Upper lobe of left lung (tissue), 6 donors: ENCODE measurements around the gene KNDC1. TPM values are rescaled to one million over a fixed set of nuclear protein-coding genes. Genes with fewer than 3 reads are reported as not detected.

Experiments
- ATAC-seq, 2 donors: fragments of 200-7000 bp; cut with Tn5 transposase; one replicate each; pipeline ENCODE4 v1.9.1; 2022; ENCODE audit warnings: mild to moderate bottlenecking in 2 of 2, moderate library complexity in 2 of 2; ENCODE audit not compliant: low FRiP score in 2 of 2
- DNase-seq, 2 donors: peaks; one replicate each; pipeline ENCODE4 v3.0.0-alpha.2; 2019 to 2020
- H3K27ac ChIP-seq, 4 donors: fragments of 200-600 bp; sonication (generic); one replicate each; pipeline ENCODE4 v1.5.1; 2016 to 2019
- H3K27me3 ChIP-seq, 4 donors: fragments of 200-600 bp; sonication (generic); one replicate each; pipeline ENCODE4 v1.5.1; 2017 to 2019
- H3K36me3 ChIP-seq, 4 donors: fragments of 200-600 bp; sonication (generic); one replicate each; pipeline ENCODE4 v1.5.1; 2016 to 2019
- H3K4me1 ChIP-seq, 4 donors: fragments of 200-600 bp; sonication (generic); one replicate each; pipeline ENCODE4 v1.5.1; 2018 to 2019
- H3K4me3 ChIP-seq, 4 donors: fragments of 200-600 bp; sonication (generic); one replicate each; pipeline ENCODE4 v1.5.1; 2017 to 2019; ENCODE audit warnings: mild to moderate bottlenecking in 2 of 4, moderate library complexity in 1 of 4
- H3K9me3 ChIP-seq, 4 donors: fragments of 200-600 bp; sonication (generic); one replicate each; pipeline ENCODE4 v1.5.1; 2018 to 2019
- EP300 ChIP-seq, 4 donors: sonication (generic); formaldehyde crosslinking; IDR thresholded peaks; one replicate each; pipeline ENCODE4 v1.5.1; 2017; ENCODE audit warnings: antibody characterized with exemption in 4 of 4, control low read depth in 2 of 4
- POLR2A ChIP-seq, 4 donors: fragments of 450-650 bp; IDR thresholded peaks; one replicate each; pipeline ENCODE4 v1.5.1; 2016 to 2017; ENCODE audit warnings: antibody characterized with exemption in 4 of 4, mild to moderate bottlenecking in 2 of 4
- POLR2AphosphoS5 ChIP-seq, 2 donors: sonication (generic); formaldehyde crosslinking; IDR thresholded peaks; one replicate each; pipeline ENCODE4 v1.5.1; 2017; ENCODE audit warnings: antibody characterized with exemption in 2 of 2
- WGBS, 2 donors: methylation state at CpG; one replicate each; pipeline ENCODE4 v1.1.5; 2017 to 2018; 5-methylcytosine and 5-hydroxymethylcytosine counted together
- total RNA-seq, 6 donors: library from RNA; depleted of rRNA in 4 of 6; stranded (reverse); fragments of >200 nt in 4 of 6; gene quantifications; one replicate each; pipeline versions ENCODE4 v1.1.0 to v1.2.1, GENCODE V29; 2016 to 2021
- TF ChIP-seq, protein P1 (sequence below), 6 experiments: fragments of 450-650 bp in 4 of 6; fragments of 200-600 bp in 2 of 6; sonication (generic) in 2 of 6; IDR thresholded peaks; one replicate each; pipeline ENCODE4 v1.5.1; 2016 to 2019; ENCODE audit warnings: antibody characterized with exemption in 6 of 6
- donor health status: DM: no; HTN: no; CAD: no; lungs with moderate emphysema.
- donor health status: DM: no; HTN: yes; CAD: no; lungs with severe emphysema.

Gene KNDC1
- total RNA-seq, 6 donors from 2014 or later: 7.1 to 30.3 (median 15.5) TPM

DNA sequence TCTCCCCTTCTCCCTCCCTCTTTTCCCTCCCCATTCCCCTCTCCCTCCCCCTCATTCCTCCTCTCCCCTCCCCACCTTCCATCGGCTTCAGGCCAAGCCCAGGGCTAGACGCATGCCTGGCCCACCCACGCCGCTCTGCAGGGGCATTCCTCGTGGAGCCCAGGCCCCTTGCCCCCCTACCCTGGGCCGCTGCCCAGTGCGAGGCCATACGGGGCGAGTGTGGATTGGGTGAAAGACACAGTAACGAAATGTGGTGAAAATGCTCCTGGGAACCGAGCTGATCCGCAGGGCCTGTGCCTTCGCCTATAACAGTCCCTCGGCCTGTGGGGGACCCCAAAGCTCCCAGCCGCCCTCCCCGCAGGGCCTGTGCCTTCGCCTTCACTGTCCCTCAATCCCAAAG lies 44.0 kb upstream of the KNDC1 start:
- 70 to 71% methylated on average over 15 to 17 of the region's 17 CpGs for WGBS, 2 donors
- Histone ChIP-seq H3K9me3 (peaks cover 0 to 5% (median 0%) of the 10 kb centered on the region in 4 donors), H3K27ac (no peak overlapping the region), H3K4me3 (no peak overlapping the region), H3K36me3 (no peaks in the 10 kb centered on the region), H3K4me1 (no peaks in the 10 kb centered on the region), H3K27me3 (no peaks in the 10 kb centered on the region)
- TF ChIP-seq POLR2A (IDR thresholded peaks at IDR 0.05): no peak
- TF ChIP-seq POLR2AphosphoS5 (IDR thresholded peaks at IDR 0.05): no peak
- TF ChIP-seq, protein P1, sequence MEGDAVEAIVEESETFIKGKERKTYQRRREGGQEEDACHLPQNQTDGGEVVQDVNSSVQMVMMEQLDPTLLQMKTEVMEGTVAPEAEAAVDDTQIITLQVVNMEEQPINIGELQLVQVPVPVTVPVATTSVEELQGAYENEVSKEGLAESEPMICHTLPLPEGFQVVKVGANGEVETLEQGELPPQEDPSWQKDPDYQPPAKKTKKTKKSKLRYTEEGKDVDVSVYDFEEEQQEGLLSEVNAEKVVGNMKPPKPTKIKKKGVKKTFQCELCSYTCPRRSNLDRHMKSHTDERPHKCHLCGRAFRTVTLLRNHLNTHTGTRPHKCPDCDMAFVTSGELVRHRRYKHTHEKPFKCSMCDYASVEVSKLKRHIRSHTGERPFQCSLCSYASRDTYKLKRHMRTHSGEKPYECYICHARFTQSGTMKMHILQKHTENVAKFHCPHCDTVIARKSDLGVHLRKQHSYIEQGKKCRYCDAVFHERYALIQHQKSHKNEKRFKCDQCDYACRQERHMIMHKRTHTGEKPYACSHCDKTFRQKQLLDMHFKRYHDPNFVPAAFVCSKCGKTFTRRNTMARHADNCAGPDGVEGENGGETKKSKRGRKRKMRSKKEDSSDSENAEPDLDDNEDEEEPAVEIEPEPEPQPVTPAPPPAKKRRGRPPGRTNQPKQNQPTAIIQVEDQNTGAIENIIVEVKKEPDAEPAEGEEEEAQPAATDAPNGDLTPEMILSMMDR (IDR thresholded peaks at IDR 0.05): no peak
- TF ChIP-seq EP300 (IDR thresholded peaks at IDR 0.05): no peak
- ATAC-seq (no peak), DNase-seq (peak in 1 of 2 donors; percentile 77)

DNA sequence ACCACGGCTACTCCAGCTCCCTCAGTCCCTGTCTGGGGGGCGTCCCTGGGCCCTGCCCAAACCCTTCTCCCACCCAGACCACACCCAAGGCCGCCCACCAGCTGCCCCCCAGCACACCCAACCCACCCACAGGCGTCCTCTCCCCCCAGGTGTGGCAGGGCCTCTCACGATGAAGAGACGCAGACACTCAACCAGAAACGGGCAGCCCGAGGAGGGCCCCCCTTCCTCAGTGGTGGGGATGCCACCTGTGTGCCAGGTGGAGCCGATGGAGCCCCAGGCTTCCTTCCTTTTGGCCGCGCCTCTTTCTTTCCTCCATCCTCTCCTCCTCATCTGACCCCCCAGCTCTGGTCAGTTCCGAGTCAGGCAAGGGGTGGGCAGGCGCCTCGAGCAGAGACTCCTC lies 43.6 kb upstream of the KNDC1 start:
- ATAC-seq (no peak), DNase-seq (no peak)
- Histone ChIP-seq H3K36me3 (no peaks in the 10 kb centered on the region), H3K9me3 (peaks cover 0 to 5% (median 0%) of the 10 kb centered on the region in 4 donors), H3K4me1 (no peaks in the 10 kb centered on the region), H3K27ac (no peak overlapping the region), H3K4me3 (no peak overlapping the region), H3K27me3 (no peaks in the 10 kb centered on the region)
- 70 to 82% methylated on average over 11 to 14 of the region's 14 CpGs for WGBS, 2 donors
- no peak for TF ChIP-seq POLR2A (IDR thresholded peaks at IDR 0.05)
- no peak for TF ChIP-seq POLR2AphosphoS5 (IDR thresholded peaks at IDR 0.05)
- TF ChIP-seq, protein P1 (IDR thresholded peaks at IDR 0.05): no peak
- no peak for TF ChIP-seq EP300 (IDR thresholded peaks at IDR 0.05)

- 88 to 90% methylated on average over 13 to 14 of the region's 21 CpGs for WGBS, 2 donors
- Histone ChIP-seq H3K27me3 (no peaks in the 10 kb centered on the region), H3K9me3 (peaks cover 0 to 5% (median 0%) of the 10 kb centered on the region in 4 donors), H3K4me3 (no peak overlapping the region), H3K27ac (no peak overlapping the region), H3K36me3 (no peaks in the 10 kb centered on the region), H3K4me1 (no peaks in the 10 kb centered on the region)
- ATAC-seq: peak in 1 of 2 donors; percentile 27
- DNase-seq: peak in 1 of 2 donors; percentile 60
- TF ChIP-seq POLR2A (IDR thresholded peaks at IDR 0.05): no peak
- TF ChIP-seq EP300 (IDR thresholded peaks at IDR 0.05): no peak
- TF ChIP-seq, protein P1 (IDR thresholded peaks at IDR 0.05): no peak
- TF ChIP-seq POLR2AphosphoS5 (IDR thresholded peaks at IDR 0.05): no peak
Measured at GRCh38 chr10:133117036-133117687, 42.9 kb upstream of the KNDC1 start.

- ATAC-seq (no peak), DNase-seq (peak in 1 of 2 donors; percentile 40)
- no peak overlapping the region for H3K27ac ChIP-seq
- H3K9me3 ChIP-seq: peaks cover 0 to 5% (median 0%) of the 10 kb centered on the region in 4 donors
- TF ChIP-seq, protein P1 (IDR thresholded peaks at IDR 0.05): no peak
- TF ChIP-seq POLR2A (IDR thresholded peaks at IDR 0.05) (no peak), EP300 (IDR thresholded peaks at IDR 0.05) (no peak), POLR2AphosphoS5 (IDR thresholded peaks at IDR 0.05) (no peak)
- no peaks in the 10 kb centered on the region for H3K36me3 ChIP-seq
- H3K4me1 ChIP-seq: no peaks in the 10 kb centered on the region
- H3K27me3 ChIP-seq: no peaks in the 10 kb centered on the region
- 59 to 64% methylated on average over 4 to 8 of the region's 8 CpGs for WGBS, 2 donors
- no peak overlapping the region for H3K4me3 ChIP-seq
Measured at GRCh38 chr10:133117688-133118071, 42.3 kb upstream of the KNDC1 start.

- H3K4me1 ChIP-seq: peaks cover 0 to 3% (median 0%) of the 10 kb centered on the region in 4 donors
- TF ChIP-seq, protein P1 (IDR thresholded peaks at IDR 0.05): no peak
- TF ChIP-seq POLR2A (IDR thresholded peaks at IDR 0.05) (no peak), POLR2AphosphoS5 (IDR thresholded peaks at IDR 0.05) (no peak), EP300 (IDR thresholded peaks at IDR 0.05) (no peak)
- ATAC-seq (no peak), DNase-seq (peak in 1 of 2 donors; percentile 36)
- no peaks in the 10 kb centered on the region for H3K27me3 ChIP-seq
- no peak overlapping the region for H3K27ac ChIP-seq
- H3K9me3 ChIP-seq: peaks cover 0 to 5% (median 0%) of the 10 kb centered on the region in 4 donors
- H3K36me3 ChIP-seq: no peaks in the 10 kb centered on the region
- WGBS, 2 donors: 91 to 94% methylated on average over 8 of the region's 8 CpGs
- no peak overlapping the region for H3K4me3 ChIP-seq
Measured at GRCh38 chr10:133121479-133121878, 38.5 kb upstream of the KNDC1 start.
